ENCODE data around the gene SLC17A7. TPM values are rescaled to one million over a fixed set of nuclear protein-coding genes. Genes with fewer than 3 reads are reported as not detected.
"Not testable (repeated sequence)": the region's sequence is repeated elsewhere in the genome, so short reads cannot be mapped to it uniquely, and the experiment has no call there.

SLC17A7 gene
- total RNA-seq, 1 donor from 2014 or later = 0.54 TPM

DNA sequence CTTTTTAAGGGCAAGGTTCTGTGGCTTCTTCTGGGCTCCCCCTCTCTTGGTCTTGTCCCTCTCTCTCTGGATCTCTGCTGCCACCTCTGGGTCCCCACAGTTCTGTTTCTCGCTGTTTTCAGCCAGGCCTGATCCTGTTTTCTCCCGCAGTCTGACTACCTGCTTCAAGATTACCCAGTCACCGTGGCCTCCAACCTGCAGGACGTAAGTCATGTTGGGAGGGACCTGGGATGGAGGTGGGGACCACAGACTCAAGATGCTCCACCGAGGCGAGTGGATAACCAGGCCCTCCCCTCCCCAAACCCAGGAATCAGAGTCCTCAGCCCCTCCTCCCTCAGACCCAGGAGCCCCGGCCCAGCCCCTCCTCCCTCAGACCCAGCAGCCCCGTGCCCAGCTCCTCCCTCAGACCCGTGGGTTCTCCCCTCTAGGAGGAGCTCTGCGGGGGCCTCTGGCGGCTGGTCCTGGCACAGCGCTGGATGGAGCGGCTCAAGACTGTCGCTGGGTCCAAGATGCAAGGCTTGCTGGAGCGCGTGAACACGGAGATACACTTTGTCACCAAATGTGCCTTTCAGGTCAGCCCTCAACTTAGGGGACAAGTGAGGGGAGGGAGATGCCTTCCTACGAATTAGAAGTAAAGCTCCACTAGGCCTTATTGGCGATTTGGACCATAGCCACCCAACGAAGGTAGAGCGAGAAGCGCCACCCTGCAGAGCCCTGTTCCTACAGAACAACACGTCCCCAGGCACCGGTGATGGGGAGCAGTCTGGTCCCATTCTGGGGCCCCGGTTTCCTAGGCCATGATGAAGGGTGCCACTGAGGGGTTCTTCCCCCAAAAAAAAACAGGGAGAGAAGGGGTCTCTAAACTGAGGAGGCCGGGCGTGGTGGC lies 34.9 kb upstream of the SLC17A7 start:
- Mint-ChIP-seq H3K27me3 (no peaks in the 10 kb centered on the region), H3K36me3 (ENCODE audit: low read depth) (peaks cover 24% of the 10 kb centered on the region), H3K27ac (peak overlapping the region; percentile 90), H3K9me3 (no peaks in the 10 kb centered on the region), H3K4me3 (peak overlapping the region; percentile 97), H3K4me1 (peaks cover 37% of the 10 kb centered on the region)
- intact Hi-C loops (cut with micrococcal nuclease) = loop anchor here (1.0 kb wide), 1 partner anchor 84 kb away; no protein-coding TSS in a partner anchor
- DNase-seq = peak; percentile 93

DNA sequence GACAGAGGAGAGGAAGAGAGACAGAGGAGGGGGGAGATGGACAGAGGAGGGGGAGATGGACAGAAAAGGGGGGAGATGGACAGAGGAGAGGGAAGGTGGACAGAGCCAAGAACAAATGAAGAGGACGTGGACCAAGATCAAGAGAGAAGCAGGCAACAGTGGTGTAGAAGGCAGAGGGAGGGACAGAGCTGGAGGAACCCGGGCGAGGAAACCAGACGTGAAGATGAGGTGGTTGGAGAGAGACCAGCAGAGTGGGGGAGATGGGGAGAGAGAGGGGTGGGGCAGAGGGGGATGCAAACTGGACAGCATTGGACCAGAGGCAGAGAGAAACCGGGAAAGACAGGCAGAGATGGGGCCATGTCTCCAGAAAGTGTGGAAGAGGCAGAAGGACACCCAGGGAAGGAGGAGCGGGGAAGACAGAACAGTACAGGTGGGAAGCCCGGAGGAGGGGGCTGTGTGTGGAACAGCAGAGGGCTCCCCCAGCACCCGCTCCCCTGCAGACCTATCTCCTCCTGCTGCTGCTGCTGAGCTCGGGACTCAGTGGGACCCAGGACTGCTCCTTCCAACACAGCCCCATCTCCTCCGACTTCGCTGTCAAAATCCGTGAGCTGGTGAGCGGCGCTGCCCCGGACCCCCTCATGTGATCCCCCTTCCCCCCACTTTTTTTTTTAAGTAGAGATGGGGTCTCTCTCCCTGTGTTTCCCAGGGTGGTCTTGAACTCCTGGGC lies 34.0 kb upstream of the SLC17A7 start:
- intact Hi-C loops (cut with micrococcal nuclease) = no loop called here
- peak overlapping the region; percentile 90 for H3K27ac Mint-ChIP-seq

DNA sequence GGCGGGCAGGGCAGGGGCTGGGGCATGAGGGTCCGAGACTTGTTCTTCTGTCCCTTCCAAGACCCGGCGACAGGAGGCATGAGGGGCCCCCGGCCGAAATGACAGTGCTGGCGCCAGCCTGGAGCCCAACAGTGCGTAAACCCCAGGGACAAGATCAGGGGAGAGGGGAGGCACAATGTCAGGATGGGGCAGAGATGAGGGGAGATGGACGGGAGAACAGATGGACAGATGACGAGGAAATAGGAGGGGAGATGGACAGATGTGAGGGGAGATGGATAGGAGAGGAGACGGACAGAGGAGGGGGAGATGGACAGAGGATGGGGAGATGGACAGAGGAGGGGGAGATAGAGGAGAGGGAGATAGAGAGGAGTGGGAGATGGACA lies 33.2 kb upstream of the SLC17A7 start:
- peaks cover 17% of the 10 kb centered on the region for H3K36me3 Mint-ChIP-seq (ENCODE audit: low read depth)
- peaks cover 50% of the 10 kb centered on the region for H3K4me1 Mint-ChIP-seq
- H3K9me3 Mint-ChIP-seq = no peaks in the 10 kb centered on the region
- H3K27ac Mint-ChIP-seq = peak overlapping the region; percentile 90
- no peaks in the 10 kb centered on the region for H3K27me3 Mint-ChIP-seq
- H3K4me3 Mint-ChIP-seq = peak overlapping the region; percentile 97
- intact Hi-C loops (cut with micrococcal nuclease) = loop anchor here (1.0 kb wide), 2 partner anchors 21 to 22 kb away; partner anchors contain the start of genes ALDH16A1 and RPS11
- no peak for DNase-seq

More for the DNA sequence above, 34.0 kb upstream of the SLC17A7 start:
- Mint-ChIP-seq H3K36me3 (ENCODE audit: low read depth) (peaks cover 20% of the 10 kb centered on the region), H3K27me3 (no peaks in the 10 kb centered on the region), H3K4me3 (peak overlapping the region; percentile 97), H3K4me1 (peaks cover 42% of the 10 kb centered on the region), H3K9me3 (no peaks in the 10 kb centered on the region)
- peak; percentile 77 for DNase-seq

DNA sequence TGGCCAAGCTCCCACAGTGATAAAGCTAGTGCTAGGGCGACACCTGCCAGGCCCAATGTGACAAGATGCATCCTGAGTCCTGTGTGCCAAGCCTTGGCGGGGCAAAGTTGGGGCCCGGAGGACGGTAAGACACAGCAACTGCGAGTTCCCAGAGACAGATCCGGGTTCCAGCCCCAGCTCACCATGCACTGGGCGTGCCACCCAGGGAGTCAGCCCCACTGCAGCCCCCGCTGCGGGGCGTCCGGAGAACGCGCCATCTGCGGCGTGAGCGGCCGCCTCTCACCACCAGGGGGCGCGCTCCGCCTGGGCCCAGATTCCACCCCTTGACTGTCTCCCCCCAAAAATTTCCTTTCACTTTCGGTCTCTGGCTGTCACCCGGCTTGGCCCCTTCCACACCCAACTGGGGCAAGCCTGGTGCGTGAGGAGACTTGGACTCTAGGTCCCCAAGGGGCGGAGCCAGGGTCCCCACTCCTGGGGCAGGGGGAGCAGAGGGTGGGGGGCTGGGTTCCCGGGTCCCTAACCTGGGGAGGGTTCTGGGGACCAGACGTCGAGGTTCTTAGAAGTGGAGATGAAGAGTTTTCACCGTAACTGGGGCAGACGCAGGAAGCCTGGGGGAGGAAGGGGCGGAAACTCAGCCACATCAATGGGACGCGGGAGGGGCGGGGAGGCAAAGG lies 32.7 kb upstream of the SLC17A7 start, which contains the start of gene FLT3LG:
Gene FLT3LG (plus strand): TSS at position 348 of the 674 bp plus-strand sequence. CDS start 425 bp downstream, outside the sequence.
- Mint-ChIP-seq H3K4me1 (peaks cover 54% of the 10 kb centered on the region), H3K4me3 (peak within 1 kb of the TSS; percentile 97), H3K36me3 (ENCODE audit: low read depth) (peaks cover 19% of the 10 kb centered on the region), H3K9me3 (no peaks in the 10 kb centered on the region), H3K27me3 (no peaks in the 10 kb centered on the region), H3K27ac (peak within 1 kb of the TSS; percentile 90)
- intact Hi-C loops (cut with micrococcal nuclease) = loop anchor here (1.0 kb wide), 2 partner anchors 21 to 22 kb away; partner anchors contain the start of genes ALDH16A1 and RPS11
- DNase-seq = peak; percentile 99

DNA sequence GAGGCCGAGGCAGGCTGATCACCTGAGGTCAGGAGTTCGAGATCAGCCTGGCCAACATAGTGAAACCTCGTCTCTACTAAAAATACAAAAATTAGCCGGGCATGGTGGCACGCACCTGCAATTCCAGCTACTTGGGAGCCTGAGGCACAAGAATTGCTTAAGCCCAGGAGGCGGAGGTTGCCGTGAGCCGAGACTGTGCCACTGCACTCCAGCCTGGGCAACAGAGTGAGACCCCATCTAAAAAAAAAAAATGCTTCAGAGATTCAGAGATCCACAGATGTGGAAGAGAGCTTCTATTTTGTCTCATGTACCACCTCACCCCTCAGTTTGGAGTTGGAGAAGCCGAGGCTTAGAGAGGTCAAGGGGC lies 32.2 kb upstream of the SLC17A7 start:
- H3K9me3 Mint-ChIP-seq; H3K27me3 Mint-ChIP-seq; intact Hi-C loops (cut with micrococcal nuclease); DNase-seq: not testable (repeated sequence)
- H3K4me1 Mint-ChIP-seq = peaks cover 56% of the 10 kb centered on the region
- peak overlapping the region; percentile 97 for H3K4me3 Mint-ChIP-seq
- H3K27ac Mint-ChIP-seq = peak overlapping the region; percentile 90
- H3K36me3 Mint-ChIP-seq (ENCODE audit: low read depth) = peaks cover 20% of the 10 kb centered on the region

DNA sequence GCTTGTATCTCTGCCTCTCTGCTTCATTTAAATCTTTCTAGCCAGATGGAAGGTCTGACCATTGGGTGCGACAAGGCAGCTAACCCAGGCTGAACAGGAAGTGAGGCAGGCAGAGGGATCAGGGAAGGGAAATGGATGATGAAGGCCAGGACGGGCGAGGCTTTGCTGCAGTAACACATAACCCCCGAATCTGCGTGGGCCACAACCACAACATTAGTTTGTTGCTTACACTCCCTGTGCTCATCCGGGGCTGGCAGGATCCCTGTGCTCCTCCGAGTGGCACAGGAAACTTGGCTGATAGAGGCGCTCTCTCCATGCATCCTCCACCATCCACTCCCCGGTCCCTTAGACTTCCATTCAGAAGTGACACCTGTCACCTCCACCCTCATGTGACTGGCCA lies 31.6 kb upstream of the SLC17A7 start:
- Mint-ChIP-seq H3K27ac (peak overlapping the region; percentile 90), H3K9me3 (no peaks in the 10 kb centered on the region), H3K4me1 (peaks cover 57% of the 10 kb centered on the region), H3K4me3 (peak overlapping the region; percentile 97), H3K27me3 (no peaks in the 10 kb centered on the region), H3K36me3 (ENCODE audit: low read depth) (peaks cover 20% of the 10 kb centered on the region)
- intact Hi-C loops (cut with micrococcal nuclease) = no loop called here
- DNase-seq = peak; percentile 73

DNA sequence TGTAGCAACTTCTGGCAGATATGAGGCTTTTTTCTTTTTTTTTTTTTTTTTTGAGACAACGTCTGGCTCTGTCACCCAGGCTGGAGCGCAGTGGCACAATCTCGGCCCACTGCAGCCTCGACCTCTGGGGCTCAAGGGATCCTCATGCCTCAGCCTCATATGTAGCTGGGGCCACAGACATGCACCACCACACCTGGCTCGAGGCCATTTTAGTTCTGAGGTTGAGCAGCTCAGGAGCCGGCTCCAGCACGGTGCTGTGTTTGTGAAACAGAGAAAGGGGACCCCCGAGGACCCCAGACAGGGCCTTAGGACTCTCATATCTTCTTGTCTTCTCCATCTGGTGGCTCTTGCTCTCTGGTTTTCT lies 29.3 kb upstream of the SLC17A7 start:
- peaks cover 48% of the 10 kb centered on the region for H3K4me1 Mint-ChIP-seq
- no peaks in the 10 kb centered on the region for H3K27me3 Mint-ChIP-seq
- no peaks in the 10 kb centered on the region for H3K9me3 Mint-ChIP-seq
- peaks cover 9% of the 10 kb centered on the region for H3K36me3 Mint-ChIP-seq (ENCODE audit: low read depth)
- peak overlapping the region; percentile 92 for H3K27ac Mint-ChIP-seq
- H3K4me3 Mint-ChIP-seq = peak overlapping the region; percentile 64
- no peak for DNase-seq
- intact Hi-C loops (cut with micrococcal nuclease) = loop anchor here (1.0 kb wide), 4 partner anchors 19 to 244 kb away; partner anchors contain the start of gene PIH1D1

DNA sequence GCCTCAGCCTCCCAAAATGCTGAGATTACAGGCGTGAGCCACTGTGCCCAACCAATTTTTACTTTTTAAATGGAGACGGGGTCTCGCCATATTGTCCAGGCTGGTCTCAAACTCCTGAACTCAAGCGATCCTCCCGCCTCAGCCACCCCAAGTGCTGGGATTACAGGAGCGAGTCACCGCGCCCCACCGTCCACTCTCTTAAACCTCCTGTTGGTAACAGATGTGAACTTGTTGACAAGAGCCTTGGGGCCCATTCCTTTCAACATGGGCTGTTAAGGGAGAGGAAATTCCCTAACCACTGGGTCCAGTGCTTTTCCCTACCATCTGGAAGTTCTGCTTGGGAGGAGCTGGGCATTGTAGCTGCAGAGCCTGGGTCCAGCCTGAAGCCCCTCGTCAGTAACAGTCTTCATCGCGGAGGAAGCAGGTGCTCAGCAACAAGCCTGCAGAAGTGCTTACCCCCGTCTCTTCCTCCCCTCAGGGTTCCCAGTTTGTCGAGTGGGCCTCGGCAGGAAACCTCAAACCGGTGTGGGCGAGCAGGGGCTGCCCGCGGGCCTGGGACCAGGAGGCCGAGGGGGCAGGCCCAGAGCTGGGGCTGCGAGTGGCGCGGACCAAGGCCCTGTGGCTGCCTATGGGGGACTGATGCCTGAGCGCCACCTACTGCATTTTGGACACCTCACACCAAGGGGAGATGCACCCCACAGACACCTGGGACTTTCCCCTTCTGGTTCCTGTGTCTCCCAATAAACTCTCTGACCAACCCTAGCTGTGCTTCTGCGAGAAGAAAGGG lies 28.7 kb upstream of the SLC17A7 start:
- Mint-ChIP-seq H3K4me3 (peak overlapping the region; percentile 64), H3K27ac (peak overlapping the region; percentile 92), H3K36me3 (ENCODE audit: low read depth) (peaks cover 9% of the 10 kb centered on the region), H3K27me3 (no peaks in the 10 kb centered on the region), H3K9me3 (no peaks in the 10 kb centered on the region), H3K4me1 (peaks cover 44% of the 10 kb centered on the region)
- intact Hi-C loops (cut with micrococcal nuclease) = loop anchor here (1.0 kb wide), 5 partner anchors 19 to 244 kb away; partner anchors contain the start of gene PIH1D1
- DNase-seq = peak; percentile 95

GRCh38 chr19:49468746-49469447 lies 27.6 kb upstream of the SLC17A7 start:
- intact Hi-C loops (cut with micrococcal nuclease) = loop anchor here (1.0 kb wide), 1 partner anchor 77 kb away; no protein-coding TSS in a partner anchor
- Mint-ChIP-seq H3K36me3 (ENCODE audit: low read depth) (peaks cover 13% of the 10 kb centered on the region), H3K4me1 (peaks cover 42% of the 10 kb centered on the region)

GRCh38 chr19:49468199-49468598 lies 26.9 kb upstream of the SLC17A7 start:
- H3K27me3 Mint-ChIP-seq = no peaks in the 10 kb centered on the region
- H3K27ac Mint-ChIP-seq = peak overlapping the region; percentile 100
- H3K9me3 Mint-ChIP-seq = no peaks in the 10 kb centered on the region
- peaks cover 36% of the 10 kb centered on the region for H3K4me1 Mint-ChIP-seq
- peaks cover 13% of the 10 kb centered on the region for H3K36me3 Mint-ChIP-seq (ENCODE audit: low read depth)
- intact Hi-C loops (cut with micrococcal nuclease) = no loop called here
- DNase-seq = no peak
- H3K4me3 Mint-ChIP-seq = peak overlapping the region; percentile 87

More at GRCh38 chr19:49468746-49469447, 27.6 kb upstream of the SLC17A7 start:
- no peaks in the 10 kb centered on the region for H3K27me3 Mint-ChIP-seq
- DNase-seq = peak; percentile 98
- H3K27ac Mint-ChIP-seq = peak overlapping the region; percentile 100
- H3K4me3 Mint-ChIP-seq = peak overlapping the region; percentile 87
- no peaks in the 10 kb centered on the region for H3K9me3 Mint-ChIP-seq

- no peaks in the 10 kb centered on the region for H3K9me3 Mint-ChIP-seq
- H3K4me3 Mint-ChIP-seq = no peak overlapping the region
- H3K36me3 Mint-ChIP-seq (ENCODE audit: low read depth) = peaks cover 20% of the 10 kb centered on the region
- peaks cover 18% of the 10 kb centered on the region for H3K4me1 Mint-ChIP-seq
- H3K27me3 Mint-ChIP-seq = no peaks in the 10 kb centered on the region
- no peak overlapping the region for H3K27ac Mint-ChIP-seq
- DNase-seq = no peak
- intact Hi-C loops (cut with micrococcal nuclease) = no loop called here
Observed at GRCh38 chr19:49465371-49465770, 24.0 kb upstream of the SLC17A7 start.

DNA sequence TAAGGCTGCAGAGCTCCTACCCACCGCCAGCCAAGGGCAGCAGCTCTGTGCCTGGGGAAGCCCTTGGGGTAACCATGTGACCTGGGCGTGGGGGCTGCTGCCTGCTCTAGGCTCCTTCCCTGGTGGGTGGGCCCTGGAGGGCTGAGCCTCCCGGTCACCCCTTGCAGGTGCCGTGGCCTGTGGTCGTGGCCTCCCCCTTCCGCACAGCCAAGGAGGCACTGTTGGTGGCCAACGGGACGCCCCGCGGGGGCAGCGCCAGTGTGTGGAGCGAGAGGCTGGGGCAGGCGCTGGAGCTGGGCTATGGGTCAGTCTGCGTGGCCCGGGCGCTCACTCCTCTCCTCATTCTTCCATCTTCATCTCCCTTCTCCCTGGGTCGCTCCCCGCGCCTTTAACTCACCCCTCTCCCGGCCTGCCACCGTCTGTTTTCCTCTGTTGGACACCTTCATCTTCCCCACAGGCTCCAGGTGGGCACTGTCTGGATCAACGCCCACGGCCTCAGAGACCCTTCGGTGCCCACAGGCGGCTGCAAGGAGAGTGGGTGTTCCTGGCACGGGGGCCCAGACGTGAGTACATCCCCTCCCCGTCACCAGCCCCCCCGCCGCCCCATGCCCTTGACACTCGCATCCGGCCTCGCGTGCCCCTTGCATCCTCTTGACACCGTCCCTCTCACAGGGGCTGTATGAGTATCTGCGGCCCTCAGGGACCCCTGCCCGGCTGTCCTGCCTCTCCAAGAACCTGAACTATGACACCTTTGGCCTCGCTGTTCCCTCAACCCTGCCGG lies 22.8 kb upstream of the SLC17A7 start:
- no peak overlapping the region for H3K4me3 Mint-ChIP-seq
- H3K4me1 Mint-ChIP-seq = peaks cover 8% of the 10 kb centered on the region
- peaks cover 17% of the 10 kb centered on the region for H3K36me3 Mint-ChIP-seq (ENCODE audit: low read depth)
- intact Hi-C loops (cut with micrococcal nuclease) = no loop called here
- DNase-seq = no peak
- no peaks in the 10 kb centered on the region for H3K27me3 Mint-ChIP-seq
- H3K9me3 Mint-ChIP-seq = no peaks in the 10 kb centered on the region
- no peak overlapping the region for H3K27ac Mint-ChIP-seq
